Lower leg skin (tissue), 3 donors: ENCODE measurements around the gene DUOXA1.

Source experiments
- CTCF ChIP-seq, 3 donors: fragments of 450-650 bp; IDR thresholded peaks; one replicate each; pipeline ENCODE4 v1.5.1; 2016; ENCODE audit warnings: antibody characterized with exemption in 3 of 3, mild to moderate bottlenecking in 3 of 3, moderate library complexity in 2 of 3
- POLR2A ChIP-seq, 2 donors: fragments of 450-650 bp; IDR thresholded peaks; one replicate each; pipeline ENCODE4 v1.6.1; 2016 to 2017; ENCODE audit warnings: antibody characterized with exemption in 2 of 2, mild to moderate bottlenecking in 1 of 2, moderate library complexity in 1 of 2

DNA sequence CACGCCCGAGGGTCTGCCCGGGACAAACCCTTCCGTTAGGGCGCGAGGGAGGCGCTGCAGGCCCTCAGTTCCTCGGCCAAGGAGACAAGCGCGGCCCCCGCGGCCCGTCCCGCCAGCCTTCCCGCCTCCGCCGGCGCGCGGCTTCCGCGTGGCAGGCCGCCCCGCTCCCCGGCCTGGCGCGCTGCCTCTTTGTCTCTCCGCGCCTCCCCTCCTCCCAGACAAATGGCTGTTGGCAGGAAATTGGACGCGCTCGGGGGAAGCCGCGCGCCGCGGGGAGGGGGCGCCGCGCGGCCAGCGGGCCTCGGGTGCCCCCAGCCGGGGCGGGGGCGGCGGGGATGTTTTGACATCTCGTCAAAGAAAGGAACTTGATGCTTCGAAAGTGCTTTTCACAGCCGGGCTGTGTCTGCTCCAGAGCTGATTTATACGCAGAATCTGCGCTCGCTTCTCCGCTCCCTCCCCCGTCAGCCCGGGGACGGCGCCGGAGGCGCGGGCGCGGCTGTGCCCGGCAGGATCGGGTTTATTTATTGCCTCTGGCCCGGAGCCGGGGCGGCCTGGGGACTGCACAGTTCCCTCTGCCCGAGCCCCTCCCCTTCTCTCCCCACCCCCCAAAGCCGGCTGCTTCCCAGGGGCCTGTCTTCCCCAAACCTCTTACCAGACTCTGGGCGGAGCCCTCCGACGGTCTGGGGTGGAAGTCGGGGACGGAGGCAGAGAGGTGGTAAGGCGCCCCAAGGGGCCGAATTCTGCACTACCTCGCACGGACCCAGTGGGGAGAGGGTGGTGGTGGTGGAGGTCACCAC lies 37.4 kb upstream of the DUOXA1 start:
- TF ChIP-seq CTCF (IDR thresholded peaks at IDR 0.05) (peak in 1 of 3 donors; percentile 49), POLR2A (IDR thresholded peaks at IDR 0.05) (no peak)
